ENCODE measurements around the gene DCDC1. TPM values are rescaled to one million over a fixed set of nuclear protein-coding genes. Genes with fewer than 3 reads are reported as not detected.

DCDC1 gene
- total RNA-seq, 1 experiment from 2014 or later = 1.5 TPM

DNA sequence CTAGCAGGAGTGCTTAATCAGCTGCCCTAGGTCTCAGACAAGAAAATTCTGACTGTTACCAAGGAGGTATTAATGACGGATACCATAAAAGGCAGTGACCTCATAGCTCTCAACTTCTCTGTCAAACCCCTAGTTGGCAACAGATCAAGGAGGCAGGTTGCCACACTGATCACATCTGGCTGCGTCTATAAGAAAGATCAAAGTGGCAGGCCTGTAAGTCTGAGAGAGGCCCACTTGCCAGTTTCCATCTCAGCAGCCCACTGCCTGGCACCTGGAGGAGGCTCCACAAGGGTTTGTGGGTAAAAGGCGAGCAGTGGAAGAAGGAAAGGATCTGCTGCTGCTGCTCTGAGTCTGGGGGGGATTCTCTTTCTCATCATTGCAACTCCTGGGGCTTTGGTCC is 543.8 kb downstream of the DCDC1 start:
- H2AFZ ChIP-seq (ENCODE audit: low read depth, low read length, poor library complexity, severe bottlenecking) = no peak overlapping the region
- TF ChIP-seq TCF7L2 (IDR thresholded peaks at IDR 0.05; ENCODE audit: borderline replicate concordance, extremely low read depth, insufficient read depth, insufficient read length) (no peak), POLR2A (IDR thresholded peaks at IDR 0.05; ENCODE audit: borderline replicate concordance, extremely low read depth, insufficient read depth, insufficient read length) (no peak), CTCF (IDR thresholded peaks at IDR 0.05 in 2 of 3, conservative IDR thresholded peaks at IDR 0.05 in 1 of 3; ENCODE audit: borderline replicate concordance in 1 of 3, insufficient read depth in 1 of 3, low read depth in 2 of 3, low read length in 2 of 3) (no peak), YY1 (IDR thresholded peaks at IDR 0.05; ENCODE audit: extremely low read depth, insufficient replicate concordance, low read depth, low read length) (no peak), POLR2AphosphoS5 (IDR thresholded peaks at IDR 0.05; ENCODE audit: low read depth, low read length) (no peak), RAD21 (IDR thresholded peaks at IDR 0.05; ENCODE audit: low read depth) (no peak), FOSL1 (IDR thresholded peaks at IDR 0.05; ENCODE audit: low read depth) (no peak), CBX3 (IDR thresholded peaks at IDR 0.05; ENCODE audit: low read depth) (no peak), ZNF274 (IDR thresholded peaks at IDR 0.05; ENCODE audit: low read depth, low read length) (no peak), ELF1 (IDR thresholded peaks at IDR 0.05; ENCODE audit: borderline replicate concordance, low read depth) (no peak), MAX (IDR thresholded peaks at IDR 0.05) (no peak), SP1 (IDR thresholded peaks at IDR 0.05; ENCODE audit: low read depth) (no peak), EGR1 (IDR thresholded peaks at IDR 0.05; ENCODE audit: low read depth) (no peak), ATF3 (IDR thresholded peaks at IDR 0.05) (no peak)
- TF ChIP-seq, protein P1, sequence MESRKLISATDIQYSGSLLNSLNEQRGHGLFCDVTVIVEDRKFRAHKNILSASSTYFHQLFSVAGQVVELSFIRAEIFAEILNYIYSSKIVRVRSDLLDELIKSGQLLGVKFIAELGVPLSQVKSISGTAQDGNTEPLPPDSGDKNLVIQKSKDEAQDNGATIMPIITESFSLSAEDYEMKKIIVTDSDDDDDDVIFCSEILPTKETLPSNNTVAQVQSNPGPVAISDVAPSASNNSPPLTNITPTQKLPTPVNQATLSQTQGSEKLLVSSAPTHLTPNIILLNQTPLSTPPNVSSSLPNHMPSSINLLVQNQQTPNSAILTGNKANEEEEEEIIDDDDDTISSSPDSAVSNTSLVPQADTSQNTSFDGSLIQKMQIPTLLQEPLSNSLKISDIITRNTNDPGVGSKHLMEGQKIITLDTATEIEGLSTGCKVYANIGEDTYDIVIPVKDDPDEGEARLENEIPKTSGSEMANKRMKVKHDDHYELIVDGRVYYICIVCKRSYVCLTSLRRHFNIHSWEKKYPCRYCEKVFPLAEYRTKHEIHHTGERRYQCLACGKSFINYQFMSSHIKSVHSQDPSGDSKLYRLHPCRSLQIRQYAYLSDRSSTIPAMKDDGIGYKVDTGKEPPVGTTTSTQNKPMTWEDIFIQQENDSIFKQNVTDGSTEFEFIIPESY (IDR thresholded peaks at IDR 0.05; ENCODE audit: extremely low read depth, insufficient replicate concordance, low read length) = no peak
- no TSS peak for BruUV-seq (replicated peaks)
- no peak overlapping the region for H3K4me3 ChIP-seq (replicated peaks in 1 of 2; ENCODE audit: low read depth in 1 of 2, low read length in 2 of 2)
- POLR2A ChIA-PET = no interaction called here
- H3K36me3 ChIP-seq (ENCODE audit: control insufficient read depth in 1 of 2, insufficient read depth in 2 of 2, low read length in 2 of 2) = no peaks in the 10 kb centered on the region
- no peaks in the 10 kb centered on the region for H3K4me1 ChIP-seq (ENCODE audit: control insufficient read depth in 1 of 2, insufficient read depth in 2 of 2, low read length in 2 of 2)
- H3K9me3 ChIP-seq (ENCODE audit: control insufficient read depth in 1 of 2, insufficient read depth in 1 of 2, low read depth in 1 of 2, low read length in 2 of 2) = no peaks in the 10 kb centered on the region
- no peaks in the 10 kb centered on the region for H3K79me2 ChIP-seq (ENCODE audit: insufficient read depth, low read length)
- H4K20me1 ChIP-seq (ENCODE audit: insufficient read depth) = no peaks in the 10 kb centered on the region
- CTCF ChIA-PET = no interaction called here
- intact Hi-C loops (cut with micrococcal nuclease) = no loop called here
- ATAC-seq (no peak), DNase-seq (ENCODE audit: low read depth, low spot score) (no peak)
- H3K9ac ChIP-seq (ENCODE audit: low read length) = no peak overlapping the region
- peaks cover 16% of the 10 kb centered on the region; the same call in 1 of the 2 replicates for H3K27me3 ChIP-seq (ENCODE audit: insufficient read depth, low read length)
- RAD21 ChIA-PET (ENCODE audit: low non-redundant PET in 1 of 2, low total read pairs in 2 of 2, uncharacterized antibody in 2 of 2, unreplicated experiment in 2 of 2) = no interaction called here
- H3K9me2 ChIP-seq (ENCODE audit: insufficient read depth) = no peaks in the 10 kb centered on the region
- H3K4me2 ChIP-seq (ENCODE audit: low read length) = no peak overlapping the region
- no peak overlapping the region for H3K27ac ChIP-seq (ENCODE audit: low read depth, low read length)

All from HCT116 (cell line).